BLaER1 treated with 17β-estradiol and CSF1 and Interleukin-3, amounts not matched to agents 10 nM and 100 nM (cell line): ENCODE measurements around the gene SLC25A22.

Source experiments
- H3K27ac ChIP-seq, 11 experiments: shearing (Covaris generic); formaldehyde crosslinking; 2 replicates each; pipeline ENCODE4 v1.8.1; 2022
- H3K27me3 ChIP-seq, 11 experiments: shearing (Covaris generic); formaldehyde crosslinking; 2 replicates each; pipeline ENCODE4 v1.8.1; 2022
- H3K36me3 ChIP-seq, 11 experiments: shearing (Covaris generic); formaldehyde crosslinking; 2 replicates each; pipeline ENCODE4 v1.8.1; 2022
- H3K4me1 ChIP-seq, 10 experiments: shearing (Covaris generic); formaldehyde crosslinking; 2 replicates each; pipeline ENCODE4 v1.8.1; 2022
- H3K4me2 ChIP-seq, 11 experiments: shearing (Covaris generic); formaldehyde crosslinking; 2 replicates each; pipeline ENCODE4 v1.8.1; 2022
- H3K4me3 ChIP-seq, 10 experiments: shearing (Covaris generic); formaldehyde crosslinking; 2 replicates each; pipeline ENCODE4 v1.8.1; 2022
- H3K9ac ChIP-seq, 11 experiments: shearing (Covaris generic); formaldehyde crosslinking; 2 replicates each; pipeline ENCODE4 v1.8.1; 2022
- H3K9me3 ChIP-seq, 11 experiments: shearing (Covaris generic); formaldehyde crosslinking; replicated peaks in 1 of 11; 2 replicates each; pipeline ENCODE4 v1.8.1; 2022
- H4K20me1 ChIP-seq, 11 experiments: shearing (Covaris generic); formaldehyde crosslinking; 2 replicates each; pipeline ENCODE4 v1.8.1; 2022
- Cebpa-rat ChIP-seq, 11 experiments: shearing (Covaris generic); IDR thresholded peaks; 2 replicates each; pipeline ENCODE4 v1.8.1; 2022

Gene SLC25A22

DNA sequence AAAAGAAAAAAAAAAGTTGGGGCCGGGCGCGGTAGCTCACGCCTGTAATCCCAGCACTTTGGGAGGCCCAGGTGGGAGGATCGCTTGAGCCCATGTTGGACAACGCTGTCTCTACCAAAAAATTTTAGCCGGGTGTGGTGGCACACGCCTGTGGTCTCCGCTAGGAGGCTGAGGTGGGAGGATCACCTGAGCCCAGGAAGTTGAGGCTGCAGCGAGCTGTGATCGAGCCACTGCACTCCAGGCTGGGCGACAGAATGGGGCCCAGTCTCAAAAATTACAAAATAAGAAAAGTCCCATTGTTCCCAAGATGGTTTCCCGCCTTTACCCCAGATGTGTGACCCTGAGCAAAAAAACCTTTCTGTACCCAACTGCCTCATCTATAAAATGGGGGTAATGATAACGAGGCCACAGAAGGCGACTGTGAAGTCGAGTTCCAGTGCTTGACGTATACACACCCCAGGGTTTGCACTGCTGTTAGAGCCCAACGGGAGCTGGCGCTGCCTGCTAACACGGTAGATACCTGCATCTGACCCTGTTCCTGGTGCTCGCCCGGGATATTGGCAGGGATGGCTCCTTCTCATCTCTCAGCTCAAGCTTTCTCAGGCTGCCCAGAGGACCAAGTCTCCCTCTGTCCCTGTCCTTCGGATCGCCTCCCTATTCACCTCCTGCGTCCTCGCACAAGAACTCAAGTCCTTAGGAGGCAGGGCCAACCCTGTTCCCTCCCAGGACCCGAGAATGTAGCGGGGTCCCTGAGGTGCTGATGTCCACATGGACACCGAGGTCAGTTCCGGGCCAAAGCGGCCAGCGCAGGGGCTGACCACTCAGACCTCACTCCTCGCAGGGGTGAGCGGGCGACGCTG lies 10.6 kb upstream of the SLC25A22 start:
- Histone ChIP-seq H3K36me3 (peaks cover 27 to 36% (median 33%) of the 10 kb centered on the region in 11 experiments), H3K9ac (peak overlapping the region; percentile 94 to 100 (median 98)), H3K9me3 (no peaks in the 10 kb centered on the region), H3K4me3 (peak overlapping the region; percentile 88 to 100 (median 98)), H3K4me1 (peaks cover 53 to 72% (median 68%) of the 10 kb centered on the region in 10 experiments), H4K20me1 (peaks cover 33 to 51% (median 47%) of the 10 kb centered on the region in 11 experiments; a peak in 21 of 22 replicates), H3K27me3 (no peaks in the 10 kb centered on the region), H3K4me2 (peak overlapping the region; percentile 82 to 100 (median 95)), H3K27ac (peak overlapping the region; percentile 94 to 99 (median 97))
- no peak for TF ChIP-seq Cebpa-rat (IDR thresholded peaks at IDR 0.05)

DNA sequence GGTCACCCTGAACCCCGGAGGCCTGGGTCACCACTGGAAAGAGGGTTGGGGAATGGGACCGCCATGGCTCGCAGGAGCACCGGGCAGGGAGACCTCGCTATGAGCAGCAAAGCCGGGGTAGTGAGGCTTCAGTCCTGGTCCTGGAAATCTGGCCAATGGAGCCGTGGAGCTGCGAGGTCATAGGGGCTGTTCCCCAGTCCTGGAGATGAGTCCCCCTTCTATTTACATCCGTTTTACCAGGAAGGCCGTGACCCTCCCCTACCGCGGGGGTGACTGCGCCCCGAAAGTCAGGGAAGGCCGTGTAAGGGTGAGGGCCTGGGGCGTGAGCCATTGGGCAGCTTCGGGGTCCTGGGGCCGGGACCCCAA lies 6.5 kb upstream of the SLC25A22 start:
- H3K4me1 ChIP-seq = peaks cover 44 to 62% (median 57%) of the 10 kb centered on the region in 10 experiments

DNA sequence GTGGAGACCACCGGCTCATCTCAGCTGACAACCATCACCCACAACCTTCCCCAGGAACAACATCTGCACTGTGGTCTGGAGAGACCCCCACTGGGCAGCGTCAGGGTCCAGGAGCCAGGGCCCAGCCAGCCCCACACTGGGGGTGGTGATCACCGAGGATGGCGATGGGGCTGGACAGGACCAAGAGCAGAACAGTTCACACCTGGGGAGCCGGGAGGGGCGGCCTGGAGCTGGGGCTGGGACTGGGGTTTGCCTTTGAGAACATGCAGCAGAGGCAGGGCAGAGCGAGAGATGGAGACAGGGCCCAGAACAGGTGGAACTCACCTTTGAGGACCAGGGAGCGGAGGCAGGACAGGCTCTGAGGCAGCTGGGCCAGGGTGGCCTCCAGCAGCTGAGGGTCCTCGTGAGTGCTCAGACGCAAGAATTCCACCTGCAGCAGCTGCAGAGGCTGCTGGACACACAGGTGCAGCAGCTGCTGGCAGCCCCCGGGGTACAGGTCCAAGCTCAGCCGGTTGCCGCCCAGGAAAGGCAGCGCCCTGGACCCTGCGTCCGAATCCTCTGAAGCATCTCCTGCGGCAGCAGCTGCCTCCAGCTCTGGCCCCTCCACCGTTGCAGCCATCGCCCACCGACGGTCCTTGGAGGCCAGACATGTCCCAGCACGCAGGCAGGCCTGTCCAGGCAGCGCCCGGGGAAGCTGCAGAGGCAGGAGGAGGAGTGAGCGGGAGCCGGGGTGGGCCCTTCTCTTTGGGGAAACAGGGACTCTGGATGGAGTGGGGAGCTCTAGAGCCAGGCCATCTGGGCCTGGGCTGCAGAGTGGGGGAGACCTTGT lies 5.9 kb upstream of the SLC25A22 start:
- Histone ChIP-seq H3K9ac (peak overlapping the region; percentile 78 to 87 (median 82)), H3K27ac (peak overlapping the region in 8 of 11 experiments; percentile 78 to 90 (median 88); a peak in 16 of 22 replicates), H3K4me1 (peaks cover 44 to 62% (median 57%) of the 10 kb centered on the region in 10 experiments)

More for the DNA sequence above, 6.5 kb upstream of the SLC25A22 start:
- peaks cover 6 to 39% (median 32%) of the 10 kb centered on the region in 11 experiments; a peak in 20 of 22 replicates for H3K36me3 ChIP-seq
- no peaks in the 10 kb centered on the region for H3K9me3 ChIP-seq
- peaks cover 0 to 52% (median 20%) of the 10 kb centered on the region in 11 experiments; a peak in 14 of 22 replicates for H4K20me1 ChIP-seq
- peak overlapping the region; percentile 92 to 100 (median 100) for H3K4me2 ChIP-seq
- peak overlapping the region; percentile 78 to 87 (median 82) for H3K9ac ChIP-seq
- H3K27ac ChIP-seq = peak overlapping the region in 9 of 11 experiments; percentile 78 to 90 (median 87); a peak in 17 of 22 replicates
- peak overlapping the region; percentile 66 to 84 (median 72) for H3K4me3 ChIP-seq
- no peaks in the 10 kb centered on the region for H3K27me3 ChIP-seq
- no peak for TF ChIP-seq Cebpa-rat (IDR thresholded peaks at IDR 0.05)

DNA sequence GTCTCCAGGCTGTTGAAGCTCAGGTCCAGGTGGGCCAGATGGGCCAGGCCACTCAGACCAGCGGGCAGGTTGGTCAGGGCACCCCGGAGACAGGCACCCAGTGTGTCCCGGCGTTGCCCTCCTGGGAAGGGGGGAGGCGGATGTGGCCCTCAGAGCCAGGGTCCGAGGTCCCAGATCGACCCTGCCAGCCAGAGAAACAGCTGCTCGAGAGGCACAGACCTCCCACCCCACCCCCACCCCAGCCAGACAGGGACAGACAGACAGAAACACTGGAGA lies 5.3 kb upstream of the SLC25A22 start:
- Histone ChIP-seq H4K20me1 (peaks cover 0 to 64% (median 28%) of the 10 kb centered on the region in 11 experiments; a peak in 15 of 22 replicates), H3K36me3 (peaks cover 11 to 47% (median 39%) of the 10 kb centered on the region in 11 experiments; a peak in 20 of 22 replicates), H3K9ac (peak overlapping the region; percentile 65 to 87 (median 82); a peak in 21 of 22 replicates), H3K4me1 (peaks cover 41 to 63% (median 56%) of the 10 kb centered on the region in 10 experiments), H3K27ac (peak overlapping the region in 2 of 11 experiments; percentile 4 to 31; a peak in 1 of 22 replicates), H3K27me3 (no peaks in the 10 kb centered on the region), H3K4me3 (peak overlapping the region; percentile 66 to 84 (median 72); a peak in 17 of 20 replicates), H3K4me2 (peak overlapping the region; percentile 92 to 100 (median 100)), H3K9me3 (no peaks in the 10 kb centered on the region)
- TF ChIP-seq Cebpa-rat (IDR thresholded peaks at IDR 0.05) = no peak

More for the DNA sequence above, 5.9 kb upstream of the SLC25A22 start:
- H3K4me2 ChIP-seq = peak overlapping the region; percentile 92 to 100 (median 100)
- peaks cover 0 to 58% (median 23%) of the 10 kb centered on the region in 11 experiments; a peak in 15 of 22 replicates for H4K20me1 ChIP-seq
- no peaks in the 10 kb centered on the region for H3K9me3 ChIP-seq
- no peak for TF ChIP-seq Cebpa-rat (IDR thresholded peaks at IDR 0.05)
- H3K27me3 ChIP-seq = no peaks in the 10 kb centered on the region
- peak overlapping the region; percentile 66 to 84 (median 72) for H3K4me3 ChIP-seq
- H3K36me3 ChIP-seq = peaks cover 11 to 45% (median 38%) of the 10 kb centered on the region in 11 experiments; a peak in 20 of 22 replicates

DNA sequence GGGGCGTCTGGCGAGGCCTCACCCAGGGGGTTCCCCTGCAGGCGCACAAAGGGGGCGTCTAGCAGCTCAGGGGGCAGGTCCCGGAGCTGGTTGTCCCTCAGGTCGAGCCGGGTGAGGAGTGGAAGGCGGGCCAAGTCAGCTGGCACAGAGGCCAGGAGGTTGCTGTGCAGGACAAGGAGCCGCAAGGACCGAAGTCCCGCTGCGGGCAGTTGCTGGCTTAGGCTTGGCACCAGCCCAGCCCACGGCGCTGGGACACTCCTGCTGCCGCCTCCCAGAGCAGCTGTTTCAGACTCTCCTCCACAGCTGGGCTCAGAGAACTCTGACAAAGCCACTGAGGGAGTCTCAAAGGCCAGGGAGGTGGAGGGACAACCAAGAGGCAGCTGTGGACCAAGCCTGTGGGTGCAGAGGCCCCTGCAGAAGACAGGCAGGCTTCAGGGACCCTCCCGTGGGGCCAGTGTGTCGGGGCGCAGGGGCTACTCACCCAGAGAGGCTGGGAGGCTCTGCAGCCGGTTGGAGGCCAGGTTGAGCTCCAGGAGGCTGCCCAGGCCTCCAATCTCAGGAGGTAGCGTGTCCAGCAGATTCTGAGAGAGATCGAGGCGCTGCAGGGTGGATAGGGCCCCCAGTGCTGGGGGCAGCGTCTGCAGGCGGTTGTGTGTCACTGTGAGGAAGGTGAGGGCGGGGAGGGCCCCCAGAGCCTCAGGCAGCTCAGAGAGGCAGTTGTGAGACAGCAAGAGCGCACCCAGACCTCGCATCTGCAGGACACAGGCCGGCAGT lies 4.8 kb upstream of the SLC25A22 start:
- no peak for TF ChIP-seq Cebpa-rat (IDR thresholded peaks at IDR 0.05)
- peak overlapping the region in 9 of 10 experiments; percentile 69 to 84 (median 72); a peak in 15 of 20 replicates for H3K4me3 ChIP-seq

DNA sequence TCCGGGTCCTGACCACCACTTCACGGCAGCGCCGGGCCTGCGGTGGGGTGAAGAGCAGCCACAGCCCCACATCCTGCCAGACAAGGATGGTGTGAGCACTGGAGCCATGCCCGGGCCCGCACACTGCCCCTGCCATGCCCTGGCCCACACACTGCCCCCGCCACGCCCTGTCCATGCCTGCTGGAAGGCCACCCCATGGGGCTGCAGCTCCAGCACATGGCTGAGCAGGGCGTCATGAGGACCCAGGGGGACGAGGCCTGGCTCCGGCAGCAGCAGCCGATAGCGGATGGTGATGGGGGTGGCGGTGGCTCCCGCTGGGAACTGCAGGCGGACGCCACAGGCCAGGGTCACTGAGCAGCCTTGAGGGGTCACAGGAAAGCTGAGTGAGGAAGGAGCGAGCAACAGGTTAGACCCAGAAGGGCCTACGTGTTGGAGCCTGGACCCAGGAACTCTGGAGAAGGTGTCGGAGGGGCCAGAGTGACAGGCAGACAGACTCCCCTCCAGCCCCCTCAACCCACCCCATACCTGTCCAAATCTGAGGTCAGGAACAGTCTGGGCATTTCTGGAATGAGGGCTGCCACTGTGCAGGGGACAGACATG lies 4.0 kb upstream of the SLC25A22 start:
- TF ChIP-seq Cebpa-rat (IDR thresholded peaks at IDR 0.05) = no peak
- peaks cover 11 to 47% (median 39%) of the 10 kb centered on the region in 11 experiments; a peak in 20 of 22 replicates for H3K36me3 ChIP-seq
- H3K9ac ChIP-seq = peak overlapping the region in 8 of 11 experiments; percentile 33 to 87 (median 82); a peak in 9 of 22 replicates

More for the DNA sequence above, 4.8 kb upstream of the SLC25A22 start:
- peaks cover 37 to 60% (median 52%) of the 10 kb centered on the region in 10 experiments for H3K4me1 ChIP-seq
- peak overlapping the region; percentile 92 to 100 (median 100) for H3K4me2 ChIP-seq
- H3K9ac ChIP-seq = peak overlapping the region; percentile 65 to 87 (median 82); a peak in 21 of 22 replicates
- peaks cover 0 to 66% (median 29%) of the 10 kb centered on the region in 11 experiments; a peak in 15 of 22 replicates for H4K20me1 ChIP-seq
- peak overlapping the region in 2 of 11 experiments; percentile 4 to 31; a peak in 1 of 22 replicates for H3K27ac ChIP-seq
- H3K36me3 ChIP-seq = peaks cover 11 to 47% (median 39%) of the 10 kb centered on the region in 11 experiments; a peak in 20 of 22 replicates
- no peaks in the 10 kb centered on the region for H3K27me3 ChIP-seq
- no peaks in the 10 kb centered on the region for H3K9me3 ChIP-seq

DNA sequence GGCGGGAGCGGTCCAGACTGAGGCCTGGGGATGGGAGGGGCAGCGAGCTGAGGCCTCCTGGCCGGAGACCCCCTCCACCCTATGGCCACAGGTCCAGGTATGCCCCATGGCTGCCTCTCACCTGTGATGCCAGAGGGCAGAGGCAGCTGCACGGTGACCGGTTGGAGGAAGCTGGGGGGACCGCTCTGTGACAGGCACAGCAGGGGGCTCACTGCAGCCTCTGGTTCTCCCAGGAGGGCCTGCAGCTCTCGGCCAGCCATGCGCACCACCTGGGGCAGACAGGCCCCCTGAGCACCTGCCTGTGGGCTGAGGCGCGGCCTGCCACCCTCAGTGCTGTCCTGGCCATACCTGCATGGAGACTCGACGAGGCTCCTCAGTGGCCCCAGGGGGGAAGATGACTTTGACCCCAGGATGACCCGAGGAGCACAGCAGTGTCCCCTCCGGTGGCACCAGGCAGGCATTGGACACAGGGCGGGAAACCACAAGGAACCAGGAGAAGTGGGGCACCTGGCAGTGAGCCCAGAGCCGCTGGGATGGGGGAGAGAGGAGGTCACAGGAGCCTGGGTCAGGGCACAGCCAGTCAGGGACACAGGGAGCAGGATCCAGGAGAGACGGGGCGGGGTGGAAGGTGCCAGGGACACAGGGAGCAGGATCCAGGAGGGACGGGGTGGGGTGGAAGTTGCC lies 3.2 kb upstream of the SLC25A22 start:
- no peak overlapping the region for H3K4me2 ChIP-seq
- no peak overlapping the region for H3K4me3 ChIP-seq
- H4K20me1 ChIP-seq = peaks cover 0 to 78% (median 42%) of the 10 kb centered on the region in 11 experiments; a peak in 18 of 22 replicates
- H3K9ac ChIP-seq = no peak overlapping the region
- H3K36me3 ChIP-seq = peaks cover 11 to 47% (median 39%) of the 10 kb centered on the region in 11 experiments; a peak in 20 of 22 replicates
- no peak overlapping the region for H3K27ac ChIP-seq
- no peaks in the 10 kb centered on the region for H3K27me3 ChIP-seq
- peaks cover 43 to 58% (median 52%) of the 10 kb centered on the region in 10 experiments for H3K4me1 ChIP-seq
- no peaks in the 10 kb centered on the region for H3K9me3 ChIP-seq
- no peak for TF ChIP-seq Cebpa-rat (IDR thresholded peaks at IDR 0.05)

More for the DNA sequence above, 4.0 kb upstream of the SLC25A22 start:
- peak overlapping the region; percentile 92 to 100 (median 100); a peak in 18 of 22 replicates for H3K4me2 ChIP-seq
- no peaks in the 10 kb centered on the region for H3K27me3 ChIP-seq
- peaks cover 37 to 53% (median 46%) of the 10 kb centered on the region in 10 experiments for H3K4me1 ChIP-seq
- no peaks in the 10 kb centered on the region for H3K9me3 ChIP-seq
- peaks cover 0 to 69% (median 33%) of the 10 kb centered on the region in 11 experiments; a peak in 16 of 22 replicates for H4K20me1 ChIP-seq
- no peak overlapping the region for H3K27ac ChIP-seq
- no peak overlapping the region for H3K4me3 ChIP-seq
